ENCODE measurements around the gene NUP54. TPM values are rescaled to one million over a fixed set of nuclear protein-coding genes. Genes with fewer than 3 reads are reported as not detected.

Gene NUP54
- total and polyA plus RNA-seq, 5 donors from 2014 or later, result 35.4 to 74.8 (median 41.9) TPM

DNA sequence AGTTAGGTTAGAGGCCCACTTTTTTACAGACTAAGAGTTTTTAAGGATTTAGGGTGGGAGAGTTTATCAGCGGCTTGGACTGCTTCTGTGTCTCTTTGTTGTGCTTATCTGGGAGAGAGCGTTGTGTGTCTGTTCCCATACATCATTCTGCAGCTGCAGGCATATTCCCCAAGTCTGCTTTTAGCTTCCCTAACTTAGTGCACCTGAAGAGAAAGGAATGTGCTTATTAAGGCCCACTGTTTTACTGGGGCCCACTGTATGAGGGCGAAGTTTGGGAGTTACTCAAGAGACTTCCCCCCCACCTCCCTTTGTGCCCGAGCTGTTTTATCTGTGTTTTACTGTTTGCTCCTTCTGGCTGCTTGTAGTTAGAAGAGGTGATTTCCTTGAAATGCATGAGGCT is 41.8 kb downstream of the NUP54 start:
- no peaks in the 10 kb centered on the region for H3K4me1 Mint-ChIP-seq
- ATAC-seq (ENCODE audit: low read depth in 2 of 2) (no peak), DNase-seq (no peak)
- Histone ChIP-seq H3K9me3 (ENCODE audit: control insufficient read depth in 2 of 2, low read length in 2 of 2) (no peaks in the 10 kb centered on the region), H3K27me3 (ENCODE audit: control insufficient read depth, insufficient read depth, low read length) (no peaks in the 10 kb centered on the region), H3K27ac (ENCODE audit: insufficient read depth, low read length, poor library complexity, severe bottlenecking) (no peak overlapping the region), H3K36me3 (ENCODE audit: control insufficient read depth, insufficient read depth, low read length) (no peaks in the 10 kb centered on the region), H3K4me3 (ENCODE audit: low read depth, low read length) (no peak overlapping the region), H3K4me1 (ENCODE audit: control insufficient read depth, insufficient read depth, low read length, poor library complexity, severe bottlenecking) (no peaks in the 10 kb centered on the region)
- H3K36me3 Mint-ChIP-seq, result no peaks in the 10 kb centered on the region
- no peak overlapping the region for H3K4me3 Mint-ChIP-seq
- H3K27ac Mint-ChIP-seq, result no peak overlapping the region
- no peaks in the 10 kb centered on the region for H3K9me3 Mint-ChIP-seq
- peaks cover 13% of the 10 kb centered on the region for H3K27me3 Mint-ChIP-seq

DNA sequence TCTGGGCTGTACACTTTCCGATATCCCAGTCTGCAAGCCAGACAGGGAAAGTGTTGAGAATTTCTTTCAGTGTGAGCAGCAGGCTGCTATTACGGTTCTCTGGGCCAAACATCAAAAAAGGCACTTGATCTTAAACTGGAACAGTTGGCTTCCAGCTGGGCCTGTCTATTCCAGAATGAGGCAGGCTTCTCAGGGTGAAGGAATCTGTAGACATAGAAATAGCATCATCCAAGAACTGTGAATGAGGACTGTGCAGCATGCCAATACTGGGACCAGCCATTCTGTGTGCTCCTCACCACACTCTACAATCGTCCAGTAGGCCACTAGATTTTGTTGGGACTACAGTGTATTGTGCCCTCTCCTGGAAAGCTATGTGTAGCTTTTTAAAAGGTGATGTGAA is 42.5 kb downstream of the NUP54 start:
- Mint-ChIP-seq H3K4me1 (no peaks in the 10 kb centered on the region), H3K27me3 (peaks cover 13% of the 10 kb centered on the region), H3K4me3 (no peak overlapping the region), H3K9me3 (no peaks in the 10 kb centered on the region), H3K36me3 (no peaks in the 10 kb centered on the region), H3K27ac (no peak overlapping the region)
- ATAC-seq (ENCODE audit: low read depth in 2 of 2) (no peak), DNase-seq (no peak)
- H3K4me1 ChIP-seq (ENCODE audit: control insufficient read depth, insufficient read depth, low read length, poor library complexity, severe bottlenecking), result no peaks in the 10 kb centered on the region
- H3K36me3 ChIP-seq (ENCODE audit: control insufficient read depth, insufficient read depth, low read length), result no peaks in the 10 kb centered on the region
- H3K4me3 ChIP-seq (ENCODE audit: low read depth, low read length), result no peak overlapping the region
- no peaks in the 10 kb centered on the region for H3K27me3 ChIP-seq (ENCODE audit: control insufficient read depth, insufficient read depth, low read length)
- no peak overlapping the region for H3K27ac ChIP-seq (ENCODE audit: insufficient read depth, low read length, poor library complexity, severe bottlenecking)
- H3K9me3 ChIP-seq (ENCODE audit: control insufficient read depth in 2 of 2, low read length in 2 of 2), result no peaks in the 10 kb centered on the region

DNA sequence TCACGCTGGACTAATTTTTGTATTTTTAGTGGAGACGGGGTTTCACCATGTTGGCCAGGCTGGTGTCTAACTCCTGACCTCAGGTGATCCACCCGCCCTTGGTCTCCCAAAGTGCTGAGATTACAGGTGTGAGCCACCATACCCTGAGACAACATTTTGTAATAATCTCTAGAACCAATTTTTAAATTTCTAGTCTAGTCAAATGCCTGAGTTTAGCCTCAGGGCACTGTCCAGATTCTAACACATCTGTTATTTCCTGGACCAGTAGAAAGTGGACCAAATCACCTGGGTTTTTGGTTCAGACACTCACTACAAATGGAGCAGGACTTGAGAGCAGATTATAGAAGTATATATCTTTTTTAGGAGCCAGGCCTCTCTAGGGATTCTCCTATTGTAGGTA is 52.1 kb downstream of the NUP54 start:
- no peaks in the 10 kb centered on the region for H3K36me3 ChIP-seq (ENCODE audit: control insufficient read depth, insufficient read depth, low read length)
- ATAC-seq (ENCODE audit: low read depth in 2 of 2), result no peak
- no peak overlapping the region for H3K4me3 Mint-ChIP-seq

DNA sequence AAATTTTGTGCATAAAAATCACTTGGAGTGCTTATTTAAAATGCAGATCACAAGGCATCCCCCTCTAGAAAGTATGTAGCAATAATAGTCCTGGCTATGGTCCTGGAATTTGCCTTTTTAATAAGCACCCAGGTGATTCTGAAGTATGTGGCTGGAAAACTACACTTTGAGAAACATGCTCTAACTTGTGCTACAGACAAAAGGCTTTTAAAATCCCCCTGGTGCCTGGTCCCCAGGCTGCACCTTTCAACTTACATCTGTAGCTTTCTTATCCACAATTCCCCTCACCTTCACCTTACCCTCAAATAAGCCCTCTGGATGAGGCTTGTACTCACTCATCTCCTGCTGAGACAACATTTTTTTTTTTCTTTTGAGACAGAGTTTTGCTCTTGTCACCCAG is 52.6 kb downstream of the NUP54 start:
- ATAC-seq (ENCODE audit: low read depth in 2 of 2) (no peak), DNase-seq (no peak)
- Histone ChIP-seq H3K36me3 (ENCODE audit: control insufficient read depth, insufficient read depth, low read length) (no peaks in the 10 kb centered on the region), H3K27me3 (ENCODE audit: control insufficient read depth, insufficient read depth, low read length) (peaks cover 4% of the 10 kb centered on the region), H3K4me3 (ENCODE audit: low read depth, low read length) (no peak overlapping the region), H3K27ac (ENCODE audit: insufficient read depth, low read length, poor library complexity, severe bottlenecking) (no peak overlapping the region), H3K4me1 (ENCODE audit: control insufficient read depth, insufficient read depth, low read length, poor library complexity, severe bottlenecking) (no peaks in the 10 kb centered on the region), H3K9me3 (ENCODE audit: control insufficient read depth in 2 of 2, low read length in 2 of 2) (no peaks in the 10 kb centered on the region)
- Mint-ChIP-seq H3K36me3 (no peaks in the 10 kb centered on the region), H3K27ac (no peak overlapping the region), H3K4me1 (peaks cover 0 to 4% (median under 1%) of the 10 kb centered on the region in 4 donors), H3K4me3 (no peak overlapping the region), H3K9me3 (no peaks in the 10 kb centered on the region), H3K27me3 (peaks cover 17% of the 10 kb centered on the region)

More for the DNA sequence above, 52.1 kb downstream of the NUP54 start:
- peaks cover 4% of the 10 kb centered on the region for H3K27me3 ChIP-seq (ENCODE audit: control insufficient read depth, insufficient read depth, low read length)
- H3K4me1 ChIP-seq (ENCODE audit: control insufficient read depth, insufficient read depth, low read length, poor library complexity, severe bottlenecking), result no peaks in the 10 kb centered on the region
- no peaks in the 10 kb centered on the region for H3K4me1 Mint-ChIP-seq
- no peaks in the 10 kb centered on the region for H3K36me3 Mint-ChIP-seq
- H3K27ac Mint-ChIP-seq, result no peak overlapping the region
- H3K9me3 Mint-ChIP-seq, result no peaks in the 10 kb centered on the region
- H3K27me3 Mint-ChIP-seq, result peaks cover 17% of the 10 kb centered on the region
- H3K4me3 ChIP-seq (ENCODE audit: low read depth, low read length), result no peak overlapping the region
- H3K9me3 ChIP-seq (ENCODE audit: control insufficient read depth in 2 of 2, low read length in 2 of 2), result no peaks in the 10 kb centered on the region
- H3K27ac ChIP-seq (ENCODE audit: insufficient read depth, low read length, poor library complexity, severe bottlenecking), result no peak overlapping the region
- DNase-seq, result no peak

DNA sequence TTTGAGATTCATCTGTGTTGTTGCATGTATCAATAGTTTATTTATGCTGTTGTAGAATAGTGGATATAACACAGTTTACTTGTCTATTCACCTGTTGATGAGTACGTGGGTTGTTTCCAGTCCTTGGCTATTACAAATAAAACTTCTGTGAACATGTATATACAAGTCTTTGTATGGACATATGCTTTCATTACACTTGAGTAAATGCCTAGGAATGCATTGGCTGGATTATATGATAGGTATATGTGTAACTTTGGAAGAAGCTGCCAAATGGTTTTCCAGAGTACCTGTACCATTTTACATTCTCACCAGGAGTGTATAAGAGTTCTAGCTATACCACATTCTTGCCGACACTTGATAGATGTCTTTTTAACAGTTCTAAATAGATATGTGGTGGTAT is 57.1 kb downstream of the NUP54 start:
- no peak for DNase-seq
- Mint-ChIP-seq H3K27me3 (peaks cover 15% of the 10 kb centered on the region), H3K4me1 (peaks cover 4 to 10% (median 5%) of the 10 kb centered on the region in 4 donors), H3K27ac (no peak overlapping the region), H3K36me3 (no peaks in the 10 kb centered on the region), H3K9me3 (no peaks in the 10 kb centered on the region), H3K4me3 (no peak overlapping the region)
- H3K27me3 ChIP-seq (ENCODE audit: control insufficient read depth, insufficient read depth, low read length), result peaks cover 4% of the 10 kb centered on the region
- ATAC-seq (ENCODE audit: low read depth in 2 of 2), result no peak
- no peak overlapping the region for H3K4me3 ChIP-seq (ENCODE audit: low read depth, low read length)
- H3K36me3 ChIP-seq (ENCODE audit: control insufficient read depth, insufficient read depth, low read length), result no peaks in the 10 kb centered on the region
- H3K27ac ChIP-seq (ENCODE audit: insufficient read depth, low read length, poor library complexity, severe bottlenecking), result no peak overlapping the region
- H3K9me3 ChIP-seq (ENCODE audit: control insufficient read depth in 2 of 2, low read length in 2 of 2), result no peaks in the 10 kb centered on the region
- H3K4me1 ChIP-seq (ENCODE audit: control insufficient read depth, insufficient read depth, low read length, poor library complexity, severe bottlenecking), result no peaks in the 10 kb centered on the region

DNA sequence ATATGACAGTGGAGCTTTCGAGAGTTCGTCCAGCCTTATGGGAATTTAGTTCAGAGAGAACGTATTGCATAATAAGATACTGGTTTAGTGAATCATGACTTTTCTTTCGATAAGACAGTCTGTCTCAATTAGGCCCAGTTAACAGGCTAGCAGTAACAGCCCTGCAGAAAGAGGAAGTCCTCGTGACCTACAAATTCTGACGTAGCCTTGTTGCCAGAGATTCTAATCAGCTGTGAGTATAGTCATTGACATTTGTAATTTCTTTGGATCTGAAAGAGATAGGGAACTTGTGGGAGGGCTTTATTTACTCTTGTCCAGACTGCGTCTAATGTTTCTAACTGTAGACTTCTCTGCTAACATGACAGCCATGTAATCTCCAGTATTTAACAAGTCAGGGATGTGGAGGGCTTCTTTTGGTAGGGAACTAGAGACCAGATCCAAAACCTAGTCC is 57.9 kb downstream of the NUP54 start:
- H3K27ac ChIP-seq (ENCODE audit: insufficient read depth, low read length, poor library complexity, severe bottlenecking), result no peak overlapping the region

DNA sequence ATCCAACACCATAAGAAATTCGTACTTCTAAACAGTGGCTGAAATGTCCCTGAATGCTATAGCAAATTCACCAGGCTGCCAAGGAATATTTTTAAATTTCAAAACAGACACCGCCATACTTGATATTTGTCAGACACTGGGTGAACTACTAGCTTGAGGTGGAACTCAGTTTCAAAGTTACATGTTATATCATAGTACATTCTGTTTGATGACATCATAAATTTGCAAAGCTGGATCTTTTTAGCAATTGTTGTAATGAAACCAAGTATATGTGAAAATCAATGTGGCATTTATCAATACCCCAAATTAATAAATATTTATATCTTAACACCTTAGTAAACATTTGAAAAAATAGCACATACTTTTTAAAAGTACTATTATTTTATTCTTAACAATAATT is 59.5 kb downstream of the NUP54 start:
- Histone ChIP-seq H3K27me3 (ENCODE audit: control insufficient read depth, insufficient read depth, low read length) (peaks cover 2% of the 10 kb centered on the region), H3K4me3 (ENCODE audit: low read depth, low read length) (no peak overlapping the region), H3K36me3 (ENCODE audit: control insufficient read depth, insufficient read depth, low read length) (no peaks in the 10 kb centered on the region), H3K27ac (ENCODE audit: insufficient read depth, low read length, poor library complexity, severe bottlenecking) (no peak overlapping the region), H3K4me1 (ENCODE audit: control insufficient read depth, insufficient read depth, low read length, poor library complexity, severe bottlenecking) (no peaks in the 10 kb centered on the region), H3K9me3 (ENCODE audit: control insufficient read depth in 2 of 2, low read length in 2 of 2) (no peaks in the 10 kb centered on the region)
- no peak overlapping the region for H3K4me3 Mint-ChIP-seq
- H3K27me3 Mint-ChIP-seq, result peaks cover 24% of the 10 kb centered on the region
- ATAC-seq (ENCODE audit: low read depth in 2 of 2) (no peak), DNase-seq (no peak)
- no peaks in the 10 kb centered on the region for H3K36me3 Mint-ChIP-seq
- H3K27ac Mint-ChIP-seq, result no peak overlapping the region
- H3K4me1 Mint-ChIP-seq, result peaks cover 4 to 10% (median 5%) of the 10 kb centered on the region in 4 donors
- no peaks in the 10 kb centered on the region for H3K9me3 Mint-ChIP-seq

More for the DNA sequence above, 57.9 kb downstream of the NUP54 start:
- DNase-seq (peak in 2 of 3 donors; percentile 36 to 54), ATAC-seq (ENCODE audit: low read depth in 2 of 2) (peak; percentile 77 to 90)
- H3K27me3 Mint-ChIP-seq, result peaks cover 15% of the 10 kb centered on the region
- H3K4me1 Mint-ChIP-seq, result peaks cover 4 to 10% (median 5%) of the 10 kb centered on the region in 4 donors
- Histone ChIP-seq H3K36me3 (ENCODE audit: control insufficient read depth, insufficient read depth, low read length) (no peaks in the 10 kb centered on the region), H3K4me3 (ENCODE audit: low read depth, low read length) (no peak overlapping the region), H3K27me3 (ENCODE audit: control insufficient read depth, insufficient read depth, low read length) (peaks cover 4% of the 10 kb centered on the region), H3K4me1 (ENCODE audit: control insufficient read depth, insufficient read depth, low read length, poor library complexity, severe bottlenecking) (no peaks in the 10 kb centered on the region), H3K9me3 (ENCODE audit: control insufficient read depth in 2 of 2, low read length in 2 of 2) (no peaks in the 10 kb centered on the region)
- no peaks in the 10 kb centered on the region for H3K9me3 Mint-ChIP-seq
- peak overlapping the region in 1 of 3 donors; percentile 29 for H3K27ac Mint-ChIP-seq
- no peak overlapping the region for H3K4me3 Mint-ChIP-seq
- H3K36me3 Mint-ChIP-seq, result no peaks in the 10 kb centered on the region

DNA sequence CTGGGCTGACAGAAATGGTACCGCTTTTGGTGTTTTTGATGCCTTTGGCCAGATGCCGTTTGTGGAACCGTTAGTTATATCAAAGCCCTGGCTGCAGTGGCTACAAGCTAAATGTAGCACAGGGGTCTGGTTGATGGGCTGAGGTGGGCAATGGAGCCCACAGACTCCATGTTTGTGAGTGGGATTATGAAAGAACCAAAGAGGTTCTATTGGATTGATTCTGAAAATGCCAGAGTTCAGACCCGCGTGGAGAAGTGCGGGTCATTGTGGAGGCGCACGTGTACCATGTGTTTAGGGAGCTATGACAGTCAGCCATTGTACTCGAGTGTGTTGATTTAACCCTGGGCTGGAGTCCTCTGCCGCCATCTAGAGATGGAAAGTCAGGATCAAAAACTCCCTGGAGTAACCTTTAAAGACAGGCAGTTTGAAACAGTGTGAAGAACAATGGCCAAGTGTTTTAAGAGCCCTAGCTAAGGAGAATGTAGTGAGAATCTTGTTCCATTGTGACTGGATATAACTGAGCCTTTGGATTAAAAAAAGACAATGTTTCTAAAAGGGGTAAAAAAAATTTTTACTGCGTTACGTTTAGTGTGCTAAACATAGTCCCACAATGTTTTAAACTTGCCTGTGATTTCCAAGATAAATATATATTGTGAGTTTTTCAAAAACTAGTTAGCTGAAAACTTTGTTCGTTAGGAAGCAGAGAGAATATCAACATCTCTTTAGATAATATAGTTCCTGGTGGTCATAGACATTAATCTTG is 61.0 kb downstream of the NUP54 start:
- Histone ChIP-seq H3K9me3 (ENCODE audit: control insufficient read depth in 2 of 2, low read length in 2 of 2) (no peaks in the 10 kb centered on the region), H3K36me3 (ENCODE audit: control insufficient read depth, insufficient read depth, low read length) (no peaks in the 10 kb centered on the region), H3K4me3 (ENCODE audit: low read depth, low read length) (no peak overlapping the region), H3K27ac (ENCODE audit: insufficient read depth, low read length, poor library complexity, severe bottlenecking) (no peak overlapping the region), H3K27me3 (ENCODE audit: control insufficient read depth, insufficient read depth, low read length) (no peaks in the 10 kb centered on the region), H3K4me1 (ENCODE audit: control insufficient read depth, insufficient read depth, low read length, poor library complexity, severe bottlenecking) (no peaks in the 10 kb centered on the region)
- H3K27me3 Mint-ChIP-seq, result peaks cover 21% of the 10 kb centered on the region
- ATAC-seq (ENCODE audit: low read depth in 2 of 2) (no peak), DNase-seq (peak in 1 of 3 donors; percentile 9)
- H3K27ac Mint-ChIP-seq, result no peak overlapping the region
- H3K4me1 Mint-ChIP-seq, result peaks cover 4 to 10% (median 5%) of the 10 kb centered on the region in 4 donors
- no peak overlapping the region for H3K4me3 Mint-ChIP-seq
- no peaks in the 10 kb centered on the region for H3K9me3 Mint-ChIP-seq
- no peaks in the 10 kb centered on the region for H3K36me3 Mint-ChIP-seq

All from CD4-positive, CD25-positive, alpha-beta regulatory T cell (primary cell).